Stimulated activated CD4-positive, alpha-beta T cell treated with anti-CD3 and anti-CD28 coated beads, TNF-alpha, amount 100 ng/mL, for 48 hours (primary cell): ENCODE data around the gene CTNNBIP1.
A peak's percentile ranks its signal among the peaks of the same experiment; 100 is the strongest.
"Not testable (repeated sequence)": the region's sequence is repeated elsewhere in the genome, so short reads cannot be mapped to it uniquely, and the experiment has no call there.

Experiments
- DNase-seq, 3 donors: peaks; one replicate each; pipeline ENCODE4 v3.0.0-alpha.2; 2020; ENCODE audit warnings: low read depth in 3 of 3

Gene CTNNBIP1

DNA sequence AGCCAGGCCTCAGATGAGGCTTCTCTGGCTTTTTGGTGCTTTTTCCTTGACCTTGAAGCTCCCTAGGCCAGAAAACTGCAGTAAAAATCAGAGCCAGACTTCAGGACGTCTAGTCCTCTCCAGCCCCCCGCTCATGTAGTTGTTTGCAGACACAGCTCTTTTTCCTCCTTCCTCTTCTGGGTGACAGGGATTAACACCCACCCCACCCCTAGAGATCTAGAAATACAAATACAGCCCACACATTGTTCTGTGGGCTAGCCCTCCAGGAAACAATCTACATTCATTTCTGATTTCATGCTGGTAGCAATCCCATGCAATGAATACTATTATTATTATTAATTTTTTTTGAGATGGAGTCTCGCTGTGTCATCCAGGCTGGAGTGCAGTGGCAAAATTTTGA, 76.4 kb downstream of the CTNNBIP1 start:
- no peak for DNase-seq

DNA sequence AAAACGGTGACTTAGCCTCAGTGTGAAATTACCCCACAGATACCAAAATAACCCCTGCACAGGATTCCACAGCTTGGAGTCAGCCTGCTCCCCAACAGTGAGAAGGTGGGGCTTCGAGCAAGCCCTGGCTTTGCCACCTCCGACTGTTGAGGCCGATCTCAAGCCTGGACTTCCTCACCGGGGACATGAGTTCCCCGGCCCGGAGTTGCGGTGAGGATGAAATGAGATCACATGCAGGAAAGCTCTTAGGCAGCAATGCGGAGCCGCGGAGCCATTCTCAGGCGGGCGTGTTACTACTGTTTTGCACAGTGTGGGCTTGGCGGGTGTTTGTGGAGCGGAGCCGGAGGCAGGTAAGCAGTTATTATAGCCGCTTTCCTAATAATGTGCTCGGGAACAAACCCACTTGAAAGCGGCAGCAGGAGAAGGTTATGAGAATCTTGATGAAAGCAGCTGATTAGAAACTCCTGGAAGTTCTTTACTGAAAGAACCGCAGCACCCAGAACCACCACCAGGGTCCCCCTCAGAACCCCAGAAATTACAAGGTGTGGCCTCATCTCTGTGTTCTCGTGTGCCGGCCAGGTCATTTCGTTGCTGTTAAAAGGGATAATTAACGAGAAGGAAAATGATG, 82.4 kb downstream of the CTNNBIP1 start:
- no peak for DNase-seq

DNA sequence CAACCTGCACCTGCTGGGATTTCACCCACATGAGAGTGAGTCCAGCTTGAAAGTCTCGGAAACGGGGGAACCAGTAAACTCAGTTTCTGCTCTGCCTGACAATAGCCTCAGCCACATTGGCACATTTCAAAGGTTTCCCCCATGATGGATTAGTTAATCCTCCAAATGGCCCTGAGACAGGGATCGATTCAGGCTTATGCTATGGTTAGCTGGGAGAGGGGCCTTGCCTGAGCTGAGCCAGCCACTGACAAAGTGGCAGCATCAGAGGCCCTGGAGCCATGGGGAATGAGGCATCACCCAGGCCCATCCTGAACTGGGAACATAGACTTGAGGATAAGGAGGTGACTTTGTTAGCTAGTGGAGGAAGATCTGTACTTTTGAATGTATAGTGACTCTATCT, 83.5 kb downstream of the CTNNBIP1 start:
- no peak for DNase-seq

DNA sequence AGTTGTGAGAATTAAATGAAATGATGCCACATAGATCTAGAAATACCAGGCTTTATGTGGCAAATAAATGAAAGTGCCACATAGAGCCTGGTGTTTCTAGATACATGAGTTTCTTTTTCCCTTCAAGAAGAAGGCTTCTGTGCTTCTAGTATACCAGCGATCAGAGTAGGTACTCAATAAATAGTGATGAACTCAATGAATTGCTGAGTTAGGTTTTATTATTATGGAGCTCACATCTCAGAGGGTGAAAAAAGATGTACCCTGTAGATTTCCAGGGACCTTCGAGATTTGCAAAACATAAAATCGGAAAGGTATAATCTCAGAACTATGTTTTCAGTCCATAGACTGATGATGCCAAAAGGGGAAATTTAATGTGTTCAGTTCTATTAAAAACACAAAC, 84.0 kb downstream of the CTNNBIP1 start:
- no peak for DNase-seq

DNA sequence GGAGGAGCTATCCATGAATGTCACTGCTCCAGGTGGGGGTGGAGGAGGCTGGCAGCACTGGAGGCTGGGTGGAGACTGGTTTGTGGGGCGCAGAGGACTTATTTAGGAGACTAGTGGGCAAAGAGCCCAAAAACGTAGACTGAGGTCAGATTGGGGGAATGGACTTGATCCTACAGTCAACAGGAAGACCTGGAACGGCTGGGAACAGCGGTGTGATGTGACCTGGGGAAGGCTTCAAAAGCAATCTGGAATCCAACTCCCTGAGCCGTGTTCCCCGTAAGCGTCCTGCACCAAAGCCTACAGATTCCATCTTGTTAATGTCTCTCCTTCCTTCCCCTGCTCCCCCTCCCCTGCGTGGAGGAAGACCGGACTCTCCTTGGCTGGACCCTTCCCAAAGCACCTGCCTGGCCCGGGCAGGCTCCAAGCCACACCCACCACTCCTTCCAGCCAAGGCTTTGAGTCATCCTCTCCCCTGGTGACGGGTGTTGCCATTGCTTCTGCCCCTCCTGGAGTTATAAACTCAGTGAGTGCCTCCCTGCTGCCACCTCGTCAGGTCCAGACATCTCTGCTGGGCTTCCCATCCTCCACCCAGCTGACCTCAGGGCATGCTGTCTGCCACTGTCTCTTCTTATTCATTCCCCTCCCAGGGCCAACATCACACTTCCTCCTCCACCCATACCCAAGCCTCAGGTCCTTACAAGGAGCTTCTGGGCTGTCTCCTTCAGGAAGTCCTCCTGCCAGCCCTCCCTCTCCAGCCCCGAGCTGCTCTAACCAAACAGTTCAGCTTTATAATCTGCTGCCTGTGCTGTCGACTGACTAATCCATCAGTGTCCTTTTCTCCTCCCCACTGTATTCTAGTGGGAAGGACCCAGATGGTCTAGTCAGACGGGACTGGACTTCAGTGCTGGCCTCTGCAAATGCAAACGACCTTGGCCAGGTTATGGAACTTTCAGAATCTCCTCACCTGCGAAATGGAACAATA, 84.7 kb downstream of the CTNNBIP1 start:
- no peak for DNase-seq

DNA sequence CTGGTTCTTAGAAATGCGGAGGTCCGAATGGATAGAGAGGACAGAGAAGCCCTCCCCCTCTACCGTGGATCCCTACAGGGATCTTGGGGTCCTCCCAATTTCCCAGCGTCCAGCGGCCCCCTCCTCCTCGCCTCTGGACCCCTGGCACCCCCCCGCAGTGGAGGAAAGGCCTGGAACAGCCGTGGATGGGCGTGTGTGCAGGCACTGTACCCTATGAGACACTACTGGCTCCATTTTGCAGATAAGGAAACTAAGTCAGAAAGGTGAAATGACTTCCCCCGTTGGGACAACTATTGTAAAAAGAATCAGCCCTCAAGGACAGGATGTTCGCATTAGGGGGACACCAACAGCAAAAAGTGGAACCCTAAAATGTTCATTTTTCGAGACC, 85.4 kb downstream of the CTNNBIP1 start:
- no peak for DNase-seq

DNA sequence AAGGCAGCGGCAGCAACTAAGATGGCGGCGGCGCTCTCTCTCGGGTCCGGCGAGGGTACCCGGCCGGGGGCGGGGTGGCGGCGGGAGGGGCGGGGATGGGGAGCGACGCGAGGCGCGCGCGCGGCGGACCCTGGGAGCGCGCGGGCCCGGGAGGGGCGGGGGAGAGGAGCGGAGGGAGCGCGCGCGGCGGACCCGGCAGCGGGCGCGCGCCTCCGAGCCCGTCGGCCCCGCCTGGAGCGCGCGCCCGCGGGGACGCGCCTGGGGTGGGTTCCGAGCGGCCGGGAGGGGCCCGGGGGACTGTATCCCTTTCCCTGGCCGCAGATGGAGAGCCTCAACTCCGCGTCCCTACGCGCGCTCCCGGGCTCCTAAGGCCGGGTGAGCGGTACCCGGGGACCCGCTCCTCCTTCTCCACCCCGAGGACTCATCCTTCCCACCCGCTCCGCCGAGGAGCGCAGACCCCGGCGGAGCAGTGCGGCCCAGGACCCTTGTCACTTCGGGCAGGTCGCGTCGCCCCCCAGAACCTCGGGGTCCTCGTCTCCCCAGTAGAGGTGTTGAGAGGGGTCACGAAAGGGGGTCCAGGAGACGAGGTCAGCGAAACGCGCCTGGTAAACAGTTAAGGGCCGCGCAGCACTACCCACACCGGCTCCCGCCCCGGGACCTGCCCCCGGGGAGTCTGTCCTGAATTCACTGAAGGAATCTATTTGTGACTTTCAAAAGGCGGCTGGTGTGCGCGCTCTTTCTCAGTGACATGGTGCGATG, 85.9 kb downstream of the CTNNBIP1 start, which contains the start of gene CLSTN1:
Gene CLSTN1 (minus strand): TSS at position 23 of the 759 bp plus-strand sequence. CDS start 232 bp downstream, outside the sequence.
- peak; percentile 81 to 90 (median 82) for DNase-seq

DNA sequence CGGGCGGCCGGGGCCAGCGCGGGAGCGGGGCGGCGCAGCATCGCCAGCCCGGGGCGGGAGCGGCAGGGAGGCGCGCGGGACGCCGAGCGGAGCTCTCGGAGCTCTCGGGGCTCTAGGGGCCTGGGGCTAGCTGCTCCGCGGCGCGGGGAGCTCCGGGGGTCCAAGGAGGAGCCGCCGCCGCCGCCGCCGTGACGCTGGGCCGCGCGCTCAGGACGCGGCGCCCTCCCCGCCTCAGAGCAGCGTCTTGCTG, 86.5 kb downstream of the CTNNBIP1 start:
- DNase-seq: no peak

DNA sequence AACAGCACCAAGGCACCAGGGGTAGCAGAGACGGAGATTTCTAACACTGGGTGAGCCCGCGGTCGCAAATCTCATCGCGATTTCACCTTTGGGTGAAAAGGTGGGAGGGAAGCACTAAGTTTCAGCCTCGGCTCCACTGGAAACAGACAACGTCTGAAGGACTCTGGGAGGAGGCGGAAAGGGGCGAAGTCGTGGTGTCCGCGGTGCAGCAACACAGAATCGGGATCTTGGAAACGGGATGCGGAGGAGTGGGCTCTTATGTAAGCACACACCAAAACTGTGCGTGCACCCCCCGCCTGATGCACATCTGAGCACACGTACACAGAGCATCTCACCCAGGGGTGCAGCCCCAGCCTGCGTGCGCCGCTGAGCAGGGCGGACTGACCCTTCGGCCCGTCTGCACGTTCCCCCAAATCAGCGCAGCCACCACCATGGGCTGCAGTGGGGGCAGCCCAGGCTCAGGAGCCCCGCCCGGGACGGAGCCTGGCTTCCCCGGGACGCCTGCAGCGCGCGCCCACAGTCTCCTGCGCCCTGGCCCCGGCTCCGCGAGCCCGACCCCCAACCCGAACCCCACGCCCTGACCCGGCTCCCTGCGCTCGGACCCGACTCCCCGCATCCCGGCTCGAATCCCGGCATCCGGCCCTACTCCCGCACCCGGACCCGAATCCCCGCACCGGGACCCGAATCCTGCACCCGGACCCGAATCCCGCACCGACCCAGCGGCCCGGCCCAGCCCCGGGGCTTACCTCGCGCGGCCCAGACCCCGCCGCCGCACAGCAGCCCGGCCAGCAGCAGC, 87.0 kb downstream of the CTNNBIP1 start:
- peak in 1 of 3 donors; percentile 25 for DNase-seq

DNA sequence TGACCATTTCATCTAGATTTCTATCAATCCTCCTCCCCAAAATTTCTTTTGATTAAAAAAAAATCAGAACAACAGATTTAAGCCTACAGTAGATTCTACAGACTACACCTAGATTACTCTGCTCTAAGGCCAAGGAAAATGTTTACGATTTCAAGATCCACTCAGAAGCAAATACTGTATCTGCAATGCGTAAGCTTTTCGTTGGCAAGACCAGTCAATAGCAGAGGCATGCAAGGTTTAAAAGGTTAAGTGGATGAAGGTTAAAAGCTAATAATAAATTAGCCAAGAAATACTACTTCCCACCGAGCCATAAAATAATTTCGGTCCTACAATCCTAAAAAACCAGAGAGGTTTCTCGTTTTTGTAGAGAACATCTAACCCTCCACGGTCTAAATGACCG, 87.6 kb downstream of the CTNNBIP1 start:
- DNase-seq: no peak

DNA sequence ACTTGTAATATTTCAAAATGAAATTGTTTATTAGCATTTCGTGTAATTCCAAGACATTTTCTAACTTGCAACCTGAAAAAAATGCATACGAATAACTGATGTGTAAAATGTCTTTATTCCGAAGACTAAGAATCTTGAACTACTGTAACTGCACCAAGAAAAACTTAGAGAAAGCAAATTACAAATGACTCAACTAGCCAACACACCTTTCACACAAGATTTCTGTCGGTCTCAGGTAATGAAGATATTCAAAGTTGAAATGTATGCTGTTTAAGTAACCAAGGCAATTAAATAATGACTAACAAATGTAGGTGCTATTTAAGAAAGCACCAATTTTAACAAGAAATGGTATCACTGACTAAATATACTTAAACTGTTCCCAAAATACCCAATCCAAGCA, 88.4 kb downstream of the CTNNBIP1 start:
- no peak for DNase-seq

DNA sequence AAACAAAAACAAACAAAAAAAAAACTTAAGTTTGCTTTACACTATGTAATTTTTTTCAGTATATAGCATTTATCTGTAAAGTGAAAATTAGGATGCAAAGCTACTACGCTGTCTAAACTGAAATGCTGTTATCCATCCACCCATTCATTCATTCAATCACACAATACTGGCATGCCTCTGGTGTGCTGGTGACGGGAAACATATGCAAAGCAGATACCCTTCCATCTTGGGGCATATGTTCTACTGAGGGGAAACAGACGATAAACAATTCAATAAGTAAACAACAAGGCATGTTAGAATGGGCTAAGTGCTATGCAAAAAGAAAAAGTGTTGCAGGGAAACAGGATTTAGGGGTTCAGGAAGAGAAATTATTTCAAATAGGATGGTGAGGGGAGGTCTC, 89.5 kb downstream of the CTNNBIP1 start:
- DNase-seq: no peak

DNA sequence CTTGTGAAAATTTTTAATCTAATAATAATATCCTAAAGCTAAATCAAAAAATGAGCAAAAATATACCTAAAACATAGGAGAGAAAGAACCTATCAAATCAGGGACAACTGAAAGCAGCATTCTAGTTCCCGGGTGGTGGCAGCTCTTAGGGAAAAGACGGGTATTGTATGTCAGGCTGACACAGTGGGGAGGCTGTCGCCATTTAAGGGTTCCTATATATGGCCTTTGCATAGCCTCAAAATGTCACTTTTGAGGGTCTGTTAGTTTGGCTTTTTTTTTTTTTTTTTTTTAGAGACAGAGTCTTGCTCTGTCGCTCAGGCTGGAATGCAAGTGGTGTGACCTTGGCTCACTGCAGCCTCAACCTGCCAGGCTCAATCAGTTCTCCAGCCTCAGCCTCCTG, 92.3 kb downstream of the CTNNBIP1 start:
- no peak for DNase-seq

DNA sequence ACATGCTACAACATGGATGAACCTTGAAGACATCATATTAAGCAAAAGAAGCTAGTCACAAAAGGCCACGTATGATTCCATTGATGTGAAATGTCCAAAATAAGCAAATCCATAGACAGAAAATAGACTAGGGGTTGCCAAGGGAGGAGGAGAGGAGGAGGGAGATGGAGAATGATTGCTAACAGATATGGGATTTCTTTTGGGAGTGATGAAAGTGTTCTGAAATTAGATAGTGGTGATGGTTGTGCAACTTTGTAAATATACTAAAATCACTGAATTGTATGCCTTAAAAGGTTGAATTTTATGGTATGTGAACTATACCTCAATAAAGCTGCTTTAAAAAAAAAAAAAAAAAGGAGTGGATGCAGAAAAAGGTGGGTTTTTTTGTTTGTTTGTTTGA, 93.9 kb downstream of the CTNNBIP1 start:
- no peak for DNase-seq

DNA sequence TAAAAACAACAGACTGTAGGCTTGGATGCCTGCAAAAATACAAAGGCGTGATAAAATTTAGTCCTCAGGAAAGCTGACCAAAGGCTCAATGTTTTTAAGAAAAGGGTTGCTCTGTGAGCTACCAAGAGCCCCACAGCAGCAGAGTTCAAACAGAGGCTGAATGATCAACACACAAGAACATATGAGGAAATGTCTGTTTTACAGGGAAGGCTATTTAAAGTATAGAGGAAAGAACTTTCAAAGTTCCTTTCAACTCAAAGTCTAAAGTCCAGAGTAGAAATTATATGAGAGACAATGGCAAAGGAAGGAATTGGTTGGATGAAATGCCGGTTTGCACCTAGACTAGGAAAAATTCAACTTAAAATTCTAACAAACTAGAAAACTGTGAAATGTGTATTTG, 94.9 kb downstream of the CTNNBIP1 start:
- DNase-seq: no peak

DNA sequence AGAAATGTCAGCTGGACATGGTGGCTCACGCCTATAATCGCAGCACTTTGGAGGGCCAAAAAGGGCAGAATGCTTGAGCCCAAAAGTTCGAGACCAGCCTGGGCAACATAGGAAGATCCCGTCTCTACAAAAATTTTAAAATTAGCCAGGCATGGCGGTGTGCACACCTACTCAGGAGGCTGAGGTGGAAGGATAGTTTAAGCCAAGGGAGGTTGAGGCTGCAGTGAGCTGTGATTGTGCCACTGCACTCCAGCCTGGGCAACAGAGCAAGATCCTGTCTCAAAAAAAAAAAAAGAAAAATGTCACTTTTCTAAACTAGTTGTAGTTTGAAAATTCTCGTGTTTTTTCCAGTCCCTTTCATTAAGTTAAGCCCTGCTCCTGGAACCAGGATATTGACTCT, 95.5 kb downstream of the CTNNBIP1 start:
- no peak for DNase-seq

DNA sequence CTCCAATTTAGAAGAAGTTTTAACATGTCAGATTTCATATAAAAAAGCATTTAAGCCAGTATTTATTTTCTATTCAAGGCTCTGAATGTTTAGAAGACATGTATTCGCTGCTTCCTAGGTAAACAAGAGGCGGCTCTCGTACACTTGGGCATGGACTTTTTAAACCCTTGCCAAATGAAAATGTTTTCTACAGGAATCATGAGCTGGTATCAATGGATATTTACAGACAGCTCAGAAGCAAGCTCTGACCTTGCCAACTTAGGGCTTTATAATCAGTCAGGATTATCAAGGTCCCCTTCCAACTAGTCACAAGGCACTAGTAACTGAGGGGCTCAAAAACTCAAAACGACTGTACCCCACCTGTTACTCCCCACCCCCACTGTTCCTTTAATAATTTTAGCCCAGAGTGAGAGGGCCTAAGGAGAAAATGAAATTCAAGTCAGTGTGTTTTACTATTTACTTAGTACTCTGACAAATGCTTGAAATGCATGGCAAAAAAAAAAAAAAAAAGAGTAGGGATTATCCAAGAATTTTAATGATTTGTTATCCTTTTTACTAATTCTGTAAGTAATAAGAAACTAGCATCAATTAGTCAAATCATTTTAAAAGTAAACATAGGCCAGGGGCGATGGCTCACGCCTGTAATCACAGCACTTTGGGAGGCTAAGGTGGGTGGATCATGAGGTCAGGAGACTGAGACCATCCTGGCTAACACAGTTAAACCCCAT, 98.7 kb downstream of the CTNNBIP1 start:
- no peak for DNase-seq

DNA sequence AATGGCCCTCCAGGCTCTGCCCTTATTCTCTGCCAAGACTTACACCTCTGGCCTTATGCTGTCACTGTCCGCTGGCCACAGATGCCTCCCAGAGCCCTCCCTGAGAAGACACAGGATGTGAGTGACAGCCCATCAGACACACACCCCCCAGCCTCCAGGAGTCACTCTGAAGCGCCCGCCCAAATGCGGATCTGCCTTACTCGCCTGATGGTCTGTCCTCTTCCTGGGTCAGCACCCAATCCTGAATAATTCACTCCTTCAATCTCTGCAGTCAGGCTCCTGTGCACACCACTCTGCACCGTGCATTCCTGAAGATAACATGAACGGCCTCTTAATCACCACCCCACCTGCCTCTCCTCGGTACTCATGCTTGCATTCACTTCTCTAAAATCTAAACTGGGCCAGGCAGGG, 101.0 kb downstream of the CTNNBIP1 start:
- DNase-seq: no peak

DNA sequence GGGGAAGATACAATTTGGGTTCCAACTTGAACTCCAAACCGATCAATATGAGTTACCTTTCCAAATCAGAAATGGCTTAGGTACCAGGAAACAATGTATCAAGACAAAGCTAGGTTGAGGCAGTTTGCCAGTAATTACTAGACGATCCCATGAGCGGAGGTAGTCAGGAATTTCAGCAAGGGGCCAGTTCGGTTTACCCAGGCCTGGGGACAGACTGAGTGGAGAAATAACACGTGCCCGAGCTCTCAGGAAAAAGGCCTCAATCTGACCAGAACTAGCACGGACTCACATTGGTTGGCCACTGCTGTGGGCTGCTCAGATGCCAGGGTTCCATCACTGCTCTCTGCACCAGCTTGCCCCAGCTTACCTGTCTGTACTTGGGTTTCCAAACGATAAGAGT, 101.6 kb downstream of the CTNNBIP1 start:
- DNase-seq: no peak

DNA sequence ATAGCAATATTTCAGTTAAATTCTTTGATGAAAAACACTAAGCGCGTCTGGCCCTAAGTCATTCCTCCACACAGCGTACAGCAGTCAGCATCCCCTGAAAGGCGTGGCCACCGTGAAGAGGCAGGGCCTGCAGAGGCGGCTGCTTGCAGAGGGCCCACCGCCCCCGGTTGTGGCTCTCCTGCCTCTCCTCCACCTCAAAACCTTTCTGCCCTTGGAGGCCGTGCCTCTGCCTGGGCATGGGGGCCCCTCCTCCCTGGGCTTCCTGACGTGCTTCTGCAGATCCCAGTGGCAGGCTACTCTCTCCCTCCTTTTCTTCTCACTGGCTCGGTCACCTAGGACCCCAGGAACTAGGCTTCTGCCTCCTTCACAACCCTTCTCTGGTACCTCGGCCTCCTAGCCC, 102.5 kb downstream of the CTNNBIP1 start:
- DNase-seq: no peak

DNA sequence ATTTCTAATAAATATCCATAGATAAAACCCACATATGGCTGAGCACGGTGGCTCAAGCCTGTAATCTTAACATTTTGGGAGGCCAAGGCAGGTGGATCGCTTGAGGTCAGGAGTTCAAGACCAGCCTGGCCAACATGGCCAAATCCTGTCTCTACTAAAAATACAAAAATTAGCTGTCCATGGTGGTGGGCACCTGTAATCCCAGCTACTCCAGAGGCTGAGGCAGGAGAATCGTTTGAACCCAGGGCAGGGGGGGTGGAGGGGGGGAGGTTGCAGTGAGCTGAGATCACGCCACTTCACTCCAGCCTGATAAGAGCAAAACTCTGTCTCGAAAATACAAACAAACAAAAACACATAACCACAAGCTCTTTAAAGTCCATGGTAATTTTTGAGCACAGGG, 104.1 kb downstream of the CTNNBIP1 start:
- DNase-seq: not testable (repeated sequence)
